PFSK-1 (cell line): ENCODE data around the gene PCLAF.

Source experiments
- FOXP2 ChIP-seq: optimal IDR thresholded peaks from 2 replicates; pipeline ENCODE3; 2011; ENCODE audit warnings: borderline replicate concordance, control low read depth, inconsistent platforms; ENCODE audit not compliant: insufficient read depth; ENCODE audit errors: extremely low read length, extremely low read depth
- POLR2AphosphoS5 ChIP-seq: IDR thresholded peaks from 2 replicates; pipeline ENCODE4 v1.6.1; 2012; ENCODE audit warnings: low read depth, mild to moderate bottlenecking, control low read depth, low read length, moderate library complexity
- REST ChIP-seq, 2 experiments: IDR thresholded peaks; 2 replicates each; pipeline versions ENCODE4 v1.6.1 to v1.8.0; 2011 to 2012; ENCODE audit warnings: low read depth in 2 of 2, low read length in 2 of 2, control low read depth in 1 of 2, inconsistent platforms in 1 of 2, mild to moderate bottlenecking in 1 of 2, moderate library complexity in 1 of 2; ENCODE audit not compliant: insufficient read depth in 1 of 2
- SIN3A ChIP-seq: IDR thresholded peaks from 2 replicates; pipeline ENCODE4 v1.6.1; 2012; ENCODE audit warnings: mild to moderate bottlenecking, low read length, moderate library complexity, borderline replicate concordance; ENCODE audit not compliant: insufficient read depth
- TAF1 ChIP-seq: IDR thresholded peaks from 2 replicates; pipeline ENCODE4 v1.6.1; 2012; ENCODE audit warnings: low read length, control low read depth, borderline replicate concordance; ENCODE audit not compliant: insufficient read depth

PCLAF gene

GRCh38 chr15:64356710-64357040 is 24.6 kb downstream of the PCLAF start:
- TF ChIP-seq FOXP2 (no peak), SIN3A (no peak), TAF1 (no peak), REST (IDR thresholded peaks at IDR 0.05; ENCODE audit: insufficient read depth in 1 of 2, low read depth in 2 of 2, low read length in 2 of 2) (no peak), POLR2AphosphoS5 (no peak)

- TF ChIP-seq FOXP2, result peak; percentile 71
- TF ChIP-seq REST (IDR thresholded peaks at IDR 0.05; ENCODE audit: insufficient read depth in 1 of 2, low read depth in 2 of 2, low read length in 2 of 2), result no peak
- peak; percentile 89; the same call in 1 of the 2 replicates for TF ChIP-seq SIN3A
- TF ChIP-seq TAF1, result no peak; the same call in 1 of the 2 replicates
- peak; percentile 80 for TF ChIP-seq POLR2AphosphoS5
Measured at GRCh38 chr15:64355944-64356709, 25.1 kb downstream of the PCLAF start, which contains the start of gene CSNK1G1. CSNK1G1 (minus strand) TSS chr15:64356173; CDS start chr15:64300499, 55,674 bp downstream.

- TF ChIP-seq SIN3A (no peak), POLR2AphosphoS5 (no peak), REST (IDR thresholded peaks at IDR 0.05; ENCODE audit: insufficient read depth in 1 of 2, low read depth in 2 of 2, low read length in 2 of 2) (no peak), FOXP2 (no peak), TAF1 (no peak)
Measured at GRCh38 chr15:64355348-64355943, 25.8 kb downstream of the PCLAF start.

- TF ChIP-seq TAF1 (no peak), REST (IDR thresholded peaks at IDR 0.05; ENCODE audit: insufficient read depth in 1 of 2, low read depth in 2 of 2, low read length in 2 of 2) (no peak), FOXP2 (no peak), SIN3A (no peak), POLR2AphosphoS5 (no peak)
Measured at GRCh38 chr15:64354688-64355344, 26.4 kb downstream of the PCLAF start.

- TF ChIP-seq TAF1, result no peak
- no peak for TF ChIP-seq SIN3A
- TF ChIP-seq REST (IDR thresholded peaks at IDR 0.05; ENCODE audit: insufficient read depth in 1 of 2, low read depth in 2 of 2, low read length in 2 of 2), result no peak
- no peak for TF ChIP-seq FOXP2
- TF ChIP-seq POLR2AphosphoS5, result no peak
Measured at GRCh38 chr15:64351265-64351664, 30.0 kb downstream of the PCLAF start.
